Natural killer cell treated with Interleukin-12 subunit alpha and Interleukin-12 subunit beta and Interleukin-15 and Interleukin-18, amount 100 ng/mL, for 72 hours (primary cell): ENCODE measurements around the gene SLC25A17. TPM values are rescaled to one million over a fixed set of nuclear protein-coding genes. Genes with fewer than 3 reads are reported as not detected.
"Not testable (repeated sequence)": the region's sequence is repeated elsewhere in the genome, so short reads cannot be mapped to it uniquely, and the experiment has no call there.

ENCODE experiments used
- ATAC-seq, 2 donors: fragments of 150-1000 bp; cut with Tn5 transposase in 1 of 2; sonication (Bioruptor Pico), chemical (Tn5 transposase) in 1 of 2; 2 replicates each; pipeline ENCODE4 v1.10.0; 2021
- DNase-seq: peaks from one replicate; pipeline ENCODE4 v3.0.0; 2022; ENCODE audit warnings: low spot score
- H3K27ac Mint-ChIP-seq, 2 donors: 1 replicate in 1 of 2; 2 replicates in 1 of 2; pipeline ENCODE4 v1.8.0; 2022; ENCODE audit warnings: mixed read lengths in 2 of 2, mild to moderate bottlenecking in 1 of 2, moderate library complexity in 1 of 2
- H3K27me3 Mint-ChIP-seq, 2 donors: 1 replicate in 1 of 2; 2 replicates in 1 of 2; pipeline ENCODE4 v1.8.0; 2022; ENCODE audit warnings: mixed read lengths in 2 of 2
- H3K36me3 Mint-ChIP-seq: one replicate; pipeline ENCODE4 v1.8.0; 2022; ENCODE audit warnings: mixed read lengths
- H3K4me1 Mint-ChIP-seq, 2 donors: 1 replicate in 1 of 2; 2 replicates in 1 of 2; pipeline ENCODE4 v1.8.0; 2022; ENCODE audit warnings: low read depth in 2 of 2, mixed read lengths in 2 of 2, mild to moderate bottlenecking in 1 of 2
- H3K4me3 Mint-ChIP-seq: one replicate; pipeline ENCODE4 v1.8.0; 2022; ENCODE audit warnings: mixed read lengths
- H3K9me3 Mint-ChIP-seq: 2 replicates; pipeline ENCODE4 v1.8.0; 2022; ENCODE audit warnings: mixed read lengths
- total RNA-seq, 2 donors: library from RNA; stranded (reverse); gene quantifications; one replicate each; pipeline ENCODE4 v1.2.3, GENCODE V29; 2022

SLC25A17 gene
- total RNA-seq, 2 donors from 2014 or later: 31.0 to 39.1 TPM

DNA sequence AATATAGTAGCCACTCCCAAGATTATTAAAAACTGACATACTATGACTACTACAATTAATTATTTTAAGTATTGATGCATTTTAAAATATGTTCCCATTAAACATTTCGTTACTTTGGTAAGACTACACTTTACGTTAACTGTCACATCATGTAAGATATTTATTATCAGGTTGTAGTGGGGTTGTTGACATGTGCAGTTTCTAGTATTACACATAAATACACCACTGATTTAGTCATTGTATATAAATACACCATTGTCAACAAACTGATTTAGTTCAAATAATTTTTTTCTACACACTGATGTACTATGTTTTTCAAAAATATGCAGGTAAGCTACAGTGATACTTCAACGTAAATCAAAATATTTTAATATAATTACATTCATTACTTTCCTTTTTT lies 25.8 kb upstream of the SLC25A17 start:
- DNase-seq (no peak), ATAC-seq (no peak)
- H3K27me3 Mint-ChIP-seq: no peaks in the 10 kb centered on the region
- no peak overlapping the region for H3K4me3 Mint-ChIP-seq
- H3K9me3 Mint-ChIP-seq: no peaks in the 10 kb centered on the region
- H3K27ac Mint-ChIP-seq: no peak overlapping the region
- H3K4me1 Mint-ChIP-seq: peaks cover 6 to 11% of the 10 kb centered on the region in 2 donors
- H3K36me3 Mint-ChIP-seq: peaks cover 24% of the 10 kb centered on the region

DNA sequence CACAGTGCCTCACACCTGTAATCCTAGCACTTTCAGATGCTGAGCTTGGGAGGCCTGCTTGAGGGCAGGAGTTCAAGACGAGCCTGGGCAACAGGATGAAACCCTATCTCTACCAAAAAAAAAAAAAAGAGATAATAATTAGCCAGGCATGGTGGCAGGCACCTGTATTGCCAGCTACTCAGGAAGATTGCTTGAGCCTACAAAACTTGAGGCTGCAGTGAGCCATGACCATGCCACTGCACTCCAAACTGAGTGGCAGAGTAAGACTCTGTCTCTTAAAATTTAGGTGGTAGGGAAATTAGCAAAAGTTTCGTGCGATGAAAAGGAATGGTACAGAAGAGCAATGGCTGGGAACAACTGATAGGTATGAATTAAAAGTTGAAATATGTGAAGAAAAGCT lies 19.3 kb upstream of the SLC25A17 start:
- Mint-ChIP-seq H3K36me3 (peaks cover 22% of the 10 kb centered on the region), H3K4me3 (no peak overlapping the region), H3K4me1 (peaks cover 5 to 10% of the 10 kb centered on the region in 2 donors), H3K27me3 (no peaks in the 10 kb centered on the region), H3K27ac (no peak overlapping the region), H3K9me3 (no peaks in the 10 kb centered on the region)
- no peak for ATAC-seq
- DNase-seq: no peak

DNA sequence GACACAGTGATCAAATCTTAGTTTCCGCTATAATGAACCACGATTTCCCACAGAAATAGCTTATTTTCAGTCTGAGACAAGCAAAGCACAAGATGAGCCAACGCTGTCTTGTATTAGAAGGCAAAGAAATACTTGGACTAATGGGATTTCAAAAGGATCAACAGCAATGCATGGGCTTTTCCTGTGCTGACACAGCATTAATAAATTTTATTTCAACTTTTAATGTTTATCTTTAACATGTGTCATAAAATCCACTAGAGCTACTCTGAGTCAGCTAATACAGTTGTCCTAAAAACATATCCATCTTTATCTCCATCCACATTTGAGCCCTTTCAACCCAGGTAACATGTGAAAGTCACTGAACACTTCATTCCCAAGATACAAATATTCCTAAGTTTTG lies 15.5 kb upstream of the SLC25A17 start:
- no peaks in the 10 kb centered on the region for H3K9me3 Mint-ChIP-seq
- H3K4me3 Mint-ChIP-seq: no peak overlapping the region
- no peak overlapping the region for H3K27ac Mint-ChIP-seq
- ATAC-seq: no peak
- H3K27me3 Mint-ChIP-seq: no peaks in the 10 kb centered on the region
- H3K36me3 Mint-ChIP-seq: peaks cover 14% of the 10 kb centered on the region
- no peaks in the 10 kb centered on the region for H3K4me1 Mint-ChIP-seq
- DNase-seq: no peak

DNA sequence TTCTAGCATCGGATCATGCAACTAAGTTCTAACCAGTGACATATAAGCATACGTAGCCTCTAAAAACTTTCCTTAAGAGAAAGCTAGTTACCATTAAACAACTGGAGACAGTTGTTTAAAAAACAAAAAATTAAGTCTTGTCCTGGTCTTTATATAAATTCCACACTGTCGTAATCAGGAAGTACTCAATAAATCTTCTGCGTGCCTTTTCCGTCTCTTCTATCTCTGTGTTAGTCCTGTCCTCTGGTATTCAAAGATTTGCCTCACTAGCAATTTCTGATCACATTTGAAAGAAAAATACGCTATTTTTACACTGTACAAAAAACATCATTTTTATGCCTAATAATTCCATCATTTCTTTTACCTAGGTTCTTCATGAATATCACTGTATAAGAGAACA lies 10.0 kb upstream of the SLC25A17 start:
- no peaks in the 10 kb centered on the region for H3K27me3 Mint-ChIP-seq
- no peak for DNase-seq
- peaks cover 20% of the 10 kb centered on the region for H3K36me3 Mint-ChIP-seq
- no peak overlapping the region for H3K4me3 Mint-ChIP-seq
- ATAC-seq: no peak
- H3K4me1 Mint-ChIP-seq: no peaks in the 10 kb centered on the region
- no peaks in the 10 kb centered on the region for H3K9me3 Mint-ChIP-seq
- no peak overlapping the region for H3K27ac Mint-ChIP-seq

DNA sequence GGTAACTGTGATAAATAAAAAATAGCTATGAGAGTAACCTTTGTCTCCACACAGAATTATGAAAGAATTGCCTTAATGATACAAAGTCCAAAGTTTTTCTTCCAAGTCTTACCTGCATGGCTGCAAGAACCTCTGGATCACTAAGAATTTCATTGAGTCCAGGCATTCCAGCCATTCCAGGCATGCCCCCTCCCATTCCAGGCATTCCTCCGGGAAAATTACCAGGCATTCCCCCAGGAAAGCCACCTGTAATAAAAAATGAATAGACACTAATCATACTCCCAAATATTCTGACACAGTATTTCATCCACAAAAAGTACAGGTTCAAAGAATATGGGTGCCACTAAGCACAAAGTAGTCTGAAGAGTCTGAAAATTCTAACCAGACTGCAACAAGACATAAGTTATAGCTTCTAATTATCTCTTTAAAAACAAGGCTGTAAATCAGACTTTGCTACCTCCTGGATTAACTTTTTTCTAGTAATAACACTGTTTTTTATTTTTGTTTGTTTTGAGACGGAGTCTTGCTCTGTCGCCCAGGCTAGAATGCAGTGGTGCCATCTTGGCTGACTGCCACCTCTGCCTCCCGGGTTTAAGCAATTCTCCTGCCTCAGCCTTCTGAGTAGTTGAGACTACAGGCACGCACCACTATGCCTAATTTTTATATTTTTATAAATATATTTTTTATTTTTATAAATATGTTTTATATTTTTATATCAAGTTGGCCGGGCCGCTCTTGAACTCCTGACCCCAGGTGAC lies 8.0 kb upstream of the SLC25A17 start:
- DNase-seq: no peak
- ATAC-seq: no peak
- H3K4me1 Mint-ChIP-seq: no peaks in the 10 kb centered on the region
- H3K27ac Mint-ChIP-seq: no peak overlapping the region
- no peak overlapping the region for H3K4me3 Mint-ChIP-seq
- no peaks in the 10 kb centered on the region for H3K27me3 Mint-ChIP-seq
- no peaks in the 10 kb centered on the region for H3K9me3 Mint-ChIP-seq
- peaks cover 16% of the 10 kb centered on the region for H3K36me3 Mint-ChIP-seq

DNA sequence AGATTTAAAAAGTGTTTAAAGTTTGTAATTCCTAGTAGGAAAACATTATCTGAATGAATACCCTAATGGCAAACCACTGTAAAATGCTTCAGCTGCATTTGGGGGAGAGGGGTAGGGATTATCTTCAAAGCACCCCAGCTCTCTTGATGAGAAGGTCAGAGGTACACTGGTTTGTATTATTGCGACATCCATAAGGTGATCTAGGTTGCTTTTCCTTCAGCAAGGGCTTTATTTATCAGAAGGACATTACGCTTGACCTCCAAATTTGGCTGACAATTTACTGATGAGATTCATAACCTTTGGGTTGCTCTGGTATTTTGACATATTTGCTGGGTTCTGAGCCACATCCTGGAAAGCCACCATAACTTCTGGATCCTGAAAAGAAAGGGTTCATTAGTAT lies 7.1 kb upstream of the SLC25A17 start:
- DNase-seq, H3K27ac Mint-ChIP-seq, H3K4me3 Mint-ChIP-seq, H3K9me3 Mint-ChIP-seq, H3K4me1 Mint-ChIP-seq, H3K27me3 Mint-ChIP-seq, ATAC-seq: not testable (repeated sequence)
- peaks cover 14% of the 10 kb centered on the region for H3K36me3 Mint-ChIP-seq

DNA sequence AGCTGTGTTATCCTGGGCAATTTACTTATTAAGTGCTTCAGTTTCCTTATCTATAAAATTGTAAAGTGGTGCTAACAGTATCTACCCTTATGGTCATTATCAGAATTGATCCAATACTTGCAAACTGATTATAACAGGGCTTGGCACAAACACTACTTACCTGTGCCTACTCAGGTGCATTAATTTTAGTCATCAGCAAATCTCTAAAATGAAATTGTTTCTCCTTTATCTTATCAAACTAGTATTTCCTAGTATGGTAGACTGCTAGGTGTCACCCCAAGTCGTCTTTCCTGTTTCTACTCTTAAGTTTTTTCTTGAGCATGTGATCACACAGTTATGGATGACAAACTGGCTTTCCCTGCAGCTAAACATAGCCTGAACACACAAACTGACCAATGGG lies 4.3 kb upstream of the SLC25A17 start:
- no peak overlapping the region for H3K4me3 Mint-ChIP-seq

DNA sequence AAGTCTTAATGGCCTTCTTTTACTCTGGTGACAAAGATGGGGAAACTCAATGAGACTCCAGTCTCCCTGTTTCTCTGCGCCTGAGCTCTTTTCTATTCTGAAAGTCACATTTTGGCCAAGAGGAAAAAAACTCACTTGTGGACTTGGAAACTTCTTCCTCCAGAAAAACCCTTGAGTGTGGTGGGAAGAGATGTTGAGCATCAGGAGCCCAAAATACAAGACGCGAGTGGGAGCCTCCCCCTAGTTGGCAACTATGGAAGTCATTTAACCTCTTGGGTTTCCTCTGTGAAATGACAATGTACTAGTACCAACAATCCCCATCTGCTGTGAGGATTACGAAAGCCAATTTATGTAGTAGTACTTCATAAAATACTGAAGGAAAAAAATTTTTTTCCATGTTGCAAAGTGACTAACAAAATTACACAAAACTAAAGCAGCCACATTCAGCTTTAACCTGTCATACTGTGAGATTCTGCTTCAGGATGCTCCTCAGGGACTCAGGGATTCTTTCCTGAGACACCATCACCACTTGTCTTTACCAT lies 524 bp upstream of the SLC25A17 start:
- Mint-ChIP-seq H3K27me3 (no peaks in the 10 kb centered on the region), H3K9me3 (no peaks in the 10 kb centered on the region), H3K36me3 (no peaks in the 10 kb centered on the region), H3K4me3 (peak overlapping the region; percentile 88), H3K27ac (peak overlapping the region; percentile 63 to 96), H3K4me1 (peaks cover 31% of the 10 kb centered on the region in 2 donors)
- ATAC-seq: no peak
- DNase-seq: no peak

More for the DNA sequence above, 4.3 kb upstream of the SLC25A17 start:
- Mint-ChIP-seq H3K4me1 (peaks cover 13 to 14% of the 10 kb centered on the region in 2 donors), H3K36me3 (peaks cover 6% of the 10 kb centered on the region), H3K9me3 (no peaks in the 10 kb centered on the region), H3K27me3 (no peaks in the 10 kb centered on the region), H3K27ac (no peak overlapping the region)
- no peak for ATAC-seq
- no peak for DNase-seq

DNA sequence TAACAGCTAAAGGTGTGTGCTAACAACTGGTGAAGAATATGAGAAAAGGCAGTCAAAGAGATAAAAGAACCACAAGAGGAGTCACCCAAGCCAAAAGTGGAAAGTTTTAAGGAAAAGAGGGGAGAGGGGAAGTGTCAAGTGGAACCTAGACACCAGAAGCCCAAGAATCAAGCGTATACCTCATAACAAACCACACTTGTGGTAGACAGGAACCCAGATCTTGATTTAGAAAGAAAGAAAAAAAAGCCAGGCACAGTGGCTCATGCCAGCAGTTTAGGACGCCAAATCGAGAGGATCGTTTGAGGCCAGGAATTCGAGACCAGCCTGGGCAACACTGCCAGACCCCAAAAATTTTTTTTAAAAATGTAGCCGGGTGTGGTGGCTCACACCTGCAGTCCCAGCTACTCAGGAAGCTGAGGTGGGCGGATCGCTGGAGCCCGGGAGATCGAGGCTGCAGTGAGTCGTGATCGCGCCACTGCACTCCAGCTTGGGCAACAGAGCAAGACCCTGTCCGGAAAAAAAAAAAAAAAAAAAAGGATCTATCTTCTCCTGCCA lies 877 bp downstream of the SLC25A17 start:
- H3K4me3 Mint-ChIP-seq: peak overlapping the region; percentile 88
- ATAC-seq (peak in 1 of 2 donors; percentile 11), DNase-seq (peak; percentile 62)
- no peaks in the 10 kb centered on the region for H3K27me3 Mint-ChIP-seq
- H3K27ac Mint-ChIP-seq: peak overlapping the region; percentile 63 to 96
- peaks cover 31 to 36% of the 10 kb centered on the region in 2 donors for H3K4me1 Mint-ChIP-seq
- H3K36me3 Mint-ChIP-seq: no peaks in the 10 kb centered on the region
- no peaks in the 10 kb centered on the region for H3K9me3 Mint-ChIP-seq

DNA sequence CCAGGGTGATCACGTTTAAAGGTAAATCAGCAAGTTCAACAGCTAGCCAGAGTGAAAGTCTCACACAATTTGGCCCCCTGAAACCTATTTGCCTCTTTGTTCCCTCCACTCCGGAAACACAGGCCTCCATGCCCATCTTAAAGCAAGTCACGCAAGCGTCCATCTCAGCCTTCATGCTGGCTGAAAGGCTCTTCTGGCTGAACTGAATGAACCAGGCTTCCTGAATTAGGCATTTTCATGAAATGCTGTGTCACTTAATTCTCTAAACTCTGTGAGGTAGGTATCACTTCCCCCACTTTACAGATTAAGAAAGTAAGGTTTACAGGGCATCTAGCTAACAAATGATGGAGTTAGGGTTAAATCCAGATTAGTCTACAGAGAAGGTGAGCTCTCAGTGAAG lies 1.4 kb downstream of the SLC25A17 start:
- DNase-seq: no peak
- peak overlapping the region; percentile 88 for H3K4me3 Mint-ChIP-seq
- H3K27me3 Mint-ChIP-seq: no peaks in the 10 kb centered on the region
- H3K4me1 Mint-ChIP-seq: peaks cover 31 to 36% of the 10 kb centered on the region in 2 donors
- ATAC-seq: no peak
- peak overlapping the region; percentile 63 to 96 for H3K27ac Mint-ChIP-seq
- H3K9me3 Mint-ChIP-seq: no peaks in the 10 kb centered on the region
- H3K36me3 Mint-ChIP-seq: no peaks in the 10 kb centered on the region

DNA sequence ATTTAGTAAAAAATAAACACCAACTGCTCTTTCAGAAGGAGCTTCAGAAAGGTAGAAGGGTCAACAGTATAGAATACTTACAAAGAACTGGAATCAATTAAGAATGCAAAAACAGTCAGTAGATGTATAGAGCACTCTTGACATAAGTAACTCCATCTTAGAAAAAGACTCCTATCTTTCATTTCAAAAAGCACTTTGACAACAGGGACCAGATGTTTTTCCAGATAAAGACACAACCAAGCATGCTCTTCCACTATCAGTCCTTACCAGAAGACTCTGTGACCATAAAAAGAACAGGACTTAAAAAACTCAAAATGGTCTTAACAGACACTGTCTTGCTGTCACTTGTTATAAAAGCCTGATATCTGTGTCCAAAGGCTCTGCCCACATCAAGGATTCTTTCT lies 5.2 kb downstream of the SLC25A17 start:
- H3K36me3 Mint-ChIP-seq: no peaks in the 10 kb centered on the region
- no peak for DNase-seq
- no peaks in the 10 kb centered on the region for H3K27me3 Mint-ChIP-seq
- ATAC-seq: no peak
- no peaks in the 10 kb centered on the region for H3K9me3 Mint-ChIP-seq
- no peak overlapping the region for H3K27ac Mint-ChIP-seq
- peaks cover 22 to 32% of the 10 kb centered on the region in 2 donors for H3K4me1 Mint-ChIP-seq
- no peak overlapping the region for H3K4me3 Mint-ChIP-seq

DNA sequence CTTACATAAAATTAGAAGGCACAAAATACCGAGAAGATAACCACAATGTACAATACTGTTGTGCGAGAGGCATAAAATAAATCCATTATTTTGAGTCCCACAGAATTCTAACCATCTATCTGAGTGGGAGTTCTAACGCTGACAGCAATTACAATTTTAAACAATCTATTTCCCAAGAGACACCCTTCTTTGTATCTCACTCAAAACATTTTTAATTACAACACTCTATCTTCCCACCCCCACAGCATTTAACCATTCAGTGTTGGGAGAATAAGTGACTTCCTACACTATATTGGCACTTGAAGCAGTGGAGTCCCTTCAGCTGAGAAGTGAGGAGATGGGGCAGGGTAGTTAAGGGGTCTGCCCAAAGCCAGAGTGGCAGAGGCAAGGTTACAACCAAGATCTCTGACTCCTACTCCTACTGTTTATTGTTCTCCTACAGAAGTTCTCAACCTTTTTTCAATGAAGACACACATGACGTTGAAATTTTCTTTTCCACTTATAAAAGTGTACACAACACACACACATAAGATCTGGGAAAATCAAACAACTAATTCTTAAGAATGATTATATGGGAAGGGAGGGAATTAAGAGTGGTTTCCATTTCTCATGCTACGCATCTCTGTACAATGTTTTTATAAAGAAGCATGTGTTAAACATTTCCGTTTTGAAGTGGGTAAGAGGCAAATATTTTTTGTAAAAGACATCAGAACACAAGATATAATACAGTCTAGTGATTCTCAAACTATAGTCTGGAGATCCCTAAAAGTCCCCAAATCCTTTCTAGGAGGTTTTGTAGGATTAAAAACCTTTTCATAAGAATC lies 10.9 kb downstream of the SLC25A17 start:
- Mint-ChIP-seq H3K4me1 (peaks cover 13 to 14% of the 10 kb centered on the region in 2 donors), H3K36me3 (no peaks in the 10 kb centered on the region), H3K9me3 (no peaks in the 10 kb centered on the region), H3K27me3 (no peaks in the 10 kb centered on the region), H3K4me3 (no peak overlapping the region), H3K27ac (no peak overlapping the region)
- no peak for DNase-seq
- ATAC-seq: no peak

DNA sequence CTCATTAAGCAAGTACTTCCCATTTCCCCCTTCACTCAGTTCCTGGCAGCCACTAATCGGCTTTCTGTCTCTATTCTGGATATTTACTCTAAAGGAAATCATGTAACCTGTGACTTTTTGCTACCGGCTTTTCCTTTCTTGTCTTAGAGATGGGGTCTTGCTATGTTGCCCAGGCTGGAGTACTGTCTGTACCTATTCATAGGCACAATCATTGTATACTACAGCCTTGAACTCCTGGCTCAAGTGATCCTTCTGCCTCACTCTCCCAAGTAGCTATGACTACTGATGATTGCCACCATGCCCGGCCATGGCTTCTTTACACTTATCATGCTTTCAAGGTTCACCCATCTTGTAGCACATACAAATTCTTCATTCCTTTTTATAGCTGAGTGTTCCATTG lies 12.4 kb downstream of the SLC25A17 start:
- Mint-ChIP-seq H3K9me3 (no peaks in the 10 kb centered on the region), H3K4me3 (no peak overlapping the region), H3K36me3 (no peaks in the 10 kb centered on the region), H3K4me1 (peaks cover 10 to 14% of the 10 kb centered on the region in 2 donors), H3K27ac (no peak overlapping the region), H3K27me3 (no peaks in the 10 kb centered on the region)
- ATAC-seq: no peak
- no peak for DNase-seq
